Fibroblast of mammary gland (primary cell): Measurements from ENCODE around the gene YAE1.
"Not testable (repeated sequence)": the region's sequence is repeated elsewhere in the genome, so short reads cannot be mapped to it uniquely, and the experiment has no call there.

Source experiments
- DNase-seq: peaks from one replicate; pipeline ENCODE4 v3.0.0-alpha.2; 2010; ENCODE audit warnings: low read depth
- H3K4me3 ChIP-seq: 2 replicates; pipeline ENCODE4 v1.5.1; 2011; ENCODE audit warnings: low read depth, mild to moderate bottlenecking, low read length, moderate library complexity; ENCODE audit not compliant: control insufficient read depth
- TF ChIP-seq, protein P1 (sequence below): conservative IDR thresholded peaks from 2 replicates; pipeline ENCODE4 v1.5.1; 2011; ENCODE audit warnings: low read depth, low read length, inconsistent platforms; ENCODE audit not compliant: control insufficient read depth, insufficient read depth

YAE1 gene

GRCh38 chr7:39535064-39535463 lies 31.1 kb upstream of the YAE1 start:
- DNase-seq = no peak
- H3K4me3 ChIP-seq = no peak overlapping the region
- TF ChIP-seq, protein P1, sequence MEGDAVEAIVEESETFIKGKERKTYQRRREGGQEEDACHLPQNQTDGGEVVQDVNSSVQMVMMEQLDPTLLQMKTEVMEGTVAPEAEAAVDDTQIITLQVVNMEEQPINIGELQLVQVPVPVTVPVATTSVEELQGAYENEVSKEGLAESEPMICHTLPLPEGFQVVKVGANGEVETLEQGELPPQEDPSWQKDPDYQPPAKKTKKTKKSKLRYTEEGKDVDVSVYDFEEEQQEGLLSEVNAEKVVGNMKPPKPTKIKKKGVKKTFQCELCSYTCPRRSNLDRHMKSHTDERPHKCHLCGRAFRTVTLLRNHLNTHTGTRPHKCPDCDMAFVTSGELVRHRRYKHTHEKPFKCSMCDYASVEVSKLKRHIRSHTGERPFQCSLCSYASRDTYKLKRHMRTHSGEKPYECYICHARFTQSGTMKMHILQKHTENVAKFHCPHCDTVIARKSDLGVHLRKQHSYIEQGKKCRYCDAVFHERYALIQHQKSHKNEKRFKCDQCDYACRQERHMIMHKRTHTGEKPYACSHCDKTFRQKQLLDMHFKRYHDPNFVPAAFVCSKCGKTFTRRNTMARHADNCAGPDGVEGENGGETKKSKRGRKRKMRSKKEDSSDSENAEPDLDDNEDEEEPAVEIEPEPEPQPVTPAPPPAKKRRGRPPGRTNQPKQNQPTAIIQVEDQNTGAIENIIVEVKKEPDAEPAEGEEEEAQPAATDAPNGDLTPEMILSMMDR = no peak

GRCh38 chr7:39535720-39536119 lies 30.5 kb upstream of the YAE1 start:
- TF ChIP-seq, protein P1 = no peak
- DNase-seq = no peak
- no peak overlapping the region for H3K4me3 ChIP-seq

GRCh38 chr7:39536951-39537350 lies 29.3 kb upstream of the YAE1 start:
- TF ChIP-seq, protein P1 = no peak
- DNase-seq = peak; percentile 47
- H3K4me3 ChIP-seq = no peak overlapping the region

- no peak for DNase-seq
- no peak overlapping the region for H3K4me3 ChIP-seq
- TF ChIP-seq, protein P1 = no peak
Observed at GRCh38 chr7:39539816-39540215, 26.4 kb upstream of the YAE1 start.

- TF ChIP-seq, protein P1 = no peak
- DNase-seq = no peak
- no peak overlapping the region for H3K4me3 ChIP-seq
Observed at GRCh38 chr7:39540320-39540719, 25.9 kb upstream of the YAE1 start.

DNA sequence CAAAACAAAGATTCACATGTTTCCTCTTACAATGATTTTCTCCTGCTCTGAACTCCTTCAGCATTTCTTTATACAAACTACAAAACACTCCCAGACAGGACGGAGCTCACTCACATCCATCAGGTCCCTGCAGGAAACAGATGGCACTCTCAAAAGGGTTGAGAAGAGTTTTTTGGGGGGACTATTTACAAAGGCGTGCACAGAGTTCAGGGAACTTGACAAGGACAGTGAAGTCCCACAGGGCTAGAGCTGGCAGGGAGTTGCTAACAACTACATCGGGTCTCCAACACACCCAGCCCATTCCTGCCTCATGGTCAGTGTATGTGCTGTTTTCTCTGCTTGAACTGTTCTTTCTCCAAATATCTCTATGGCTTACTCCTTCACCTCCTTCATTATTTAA lies 24.7 kb upstream of the YAE1 start:
- H3K4me3 ChIP-seq = no peak overlapping the region
- no peak for DNase-seq
- TF ChIP-seq, protein P1 = no peak

GRCh38 chr7:39544774-39545173 lies 21.4 kb upstream of the YAE1 start:
- not testable (repeated sequence) for DNase-seq, H3K4me3 ChIP-seq
